Type B pancreatic cell (in vitro differentiated cells): ENCODE measurements around the gene PARP15. TPM values are rescaled to one million over a fixed set of nuclear protein-coding genes. Genes with fewer than 3 reads are reported as not detected.

ENCODE experiments used
- DNase-seq: peaks from one replicate; pipeline ENCODE4 v3.0.0; 2021; ENCODE audit warnings: mixed read lengths; ENCODE audit not compliant: unreplicated experiment; ENCODE audit errors: extremely low spot score
- H3K27ac Mint-ChIP-seq: 2 replicates; pipeline ENCODE4 v1.8.0; 2021; ENCODE audit warnings: mild to moderate bottlenecking, mixed read lengths
- H3K27me3 Mint-ChIP-seq: 2 replicates; pipeline ENCODE4 v1.8.0; 2021; ENCODE audit warnings: mixed read lengths
- H3K36me3 Mint-ChIP-seq: 2 replicates; pipeline ENCODE4 v1.8.0; 2021; ENCODE audit warnings: mixed read lengths
- H3K4me1 Mint-ChIP-seq: one replicate; pipeline ENCODE4 v1.8.0; 2021; ENCODE audit warnings: mixed read lengths; ENCODE audit not compliant: unreplicated experiment
- H3K4me3 Mint-ChIP-seq: 2 replicates; pipeline ENCODE4 v1.8.0; 2021; ENCODE audit warnings: mild to moderate bottlenecking, mixed read lengths
- H3K9me3 Mint-ChIP-seq: 2 replicates; pipeline ENCODE4 v1.8.0; 2021; ENCODE audit warnings: mixed read lengths
- CTCF ChIP-seq: fragments of 200-600 bp; sonication (generic); conservative IDR thresholded peaks from 2 replicates; pipeline ENCODE4 v1.5.0; 2021; ENCODE audit warnings: antibody characterized with exemption, mild to moderate bottlenecking
- long read RNA-seq: library from polyadenylated mRNA; unstranded; transcript quantifications from one replicate; pipeline ENCODE4 v2.0.0, GENCODE V29; 2020
- total RNA-seq: library from RNA; stranded (reverse); gene quantifications from 2 replicates; pipeline ENCODE4 v1.2.1, GENCODE V29; 2021; ENCODE audit warnings: low replicate concordance

PARP15 gene
- 0.26 and 0.29 TPM in 2 replicates for total RNA-seq
- long read RNA-seq, result 0 reads

- H3K27ac Mint-ChIP-seq, result no peak within 1 kb of the TSS
- H3K36me3 Mint-ChIP-seq, result peaks cover 4% of the 10 kb centered on the region
Observed at GRCh38 chr3:122577409-122578031, at the start of gene PARP15. PARP15 (plus strand) TSS chr3:122577650; CDS start chr3:122577668, 18 bp downstream.

GRCh38 chr3:122530164-122530563 is 47.3 kb upstream of the PARP15 start:
- H3K9me3 Mint-ChIP-seq, result no peaks in the 10 kb centered on the region
- H3K4me1 Mint-ChIP-seq, result no peaks in the 10 kb centered on the region
- peaks cover 10% of the 10 kb centered on the region for H3K36me3 Mint-ChIP-seq
- no peak for TF ChIP-seq CTCF
- no peak overlapping the region for H3K27ac Mint-ChIP-seq
- H3K27me3 Mint-ChIP-seq, result no peaks in the 10 kb centered on the region
- H3K4me3 Mint-ChIP-seq, result no peak overlapping the region
- DNase-seq, result no peak

More at GRCh38 chr3:122577409-122578031, at the start of gene PARP15:
- no peak for DNase-seq
- TF ChIP-seq CTCF, result no peak
- Mint-ChIP-seq H3K4me3 (peak within 1 kb of the TSS; percentile 81), H3K4me1 (peaks cover 5% of the 10 kb centered on the region), H3K27me3 (peaks cover 18% of the 10 kb centered on the region), H3K9me3 (peaks cover 7% of the 10 kb centered on the region)

GRCh38 chr3:122533480-122533879 is 44.0 kb upstream of the PARP15 start:
- no peak for TF ChIP-seq CTCF

GRCh38 chr3:122533931-122534334 is 43.5 kb upstream of the PARP15 start:
- H3K4me1 Mint-ChIP-seq, result no peaks in the 10 kb centered on the region
- peaks cover 4% of the 10 kb centered on the region for H3K27me3 Mint-ChIP-seq
- H3K9me3 Mint-ChIP-seq, result no peaks in the 10 kb centered on the region
- H3K4me3 Mint-ChIP-seq, result no peak overlapping the region
- H3K36me3 Mint-ChIP-seq, result peaks cover 10% of the 10 kb centered on the region
- H3K27ac Mint-ChIP-seq, result peak overlapping the region; percentile 21
- DNase-seq, result no peak
- no peak for TF ChIP-seq CTCF

More at GRCh38 chr3:122533480-122533879, 44.0 kb upstream of the PARP15 start:
- Mint-ChIP-seq H3K4me3 (no peak overlapping the region), H3K36me3 (peaks cover 10% of the 10 kb centered on the region), H3K4me1 (no peaks in the 10 kb centered on the region), H3K9me3 (no peaks in the 10 kb centered on the region), H3K27me3 (peaks cover 4% of the 10 kb centered on the region), H3K27ac (no peak overlapping the region)
- DNase-seq, result no peak

GRCh38 chr3:122535964-122536631 is 41.4 kb upstream of the PARP15 start:
- peaks cover 4% of the 10 kb centered on the region for H3K27me3 Mint-ChIP-seq
- no peak overlapping the region for H3K27ac Mint-ChIP-seq
- no peak overlapping the region for H3K4me3 Mint-ChIP-seq
- H3K9me3 Mint-ChIP-seq, result no peaks in the 10 kb centered on the region
- peaks cover 15% of the 10 kb centered on the region for H3K36me3 Mint-ChIP-seq
- H3K4me1 Mint-ChIP-seq, result no peaks in the 10 kb centered on the region
- no peak for TF ChIP-seq CTCF
- no peak for DNase-seq
